HUES48 (cell line): ENCODE measurements around the gene E2F7.

Experiments used
- H3K27ac ChIP-seq: one replicate; pipeline ENCODE4 v1.7.0; 2013; ENCODE audit warnings: low read depth, low read length, inconsistent platforms
- H3K27me3 ChIP-seq: 2 replicates; pipeline ENCODE4 v1.6.1; 2013; ENCODE audit warnings: mild to moderate bottlenecking, low read length; ENCODE audit not compliant: control insufficient read depth, insufficient read depth
- H3K36me3 ChIP-seq: 2 replicates; pipeline ENCODE4 v1.6.1; 2013; ENCODE audit warnings: low read length; ENCODE audit not compliant: control insufficient read depth, insufficient read depth
- H3K4me1 ChIP-seq: 2 replicates; pipeline ENCODE4 v1.6.1; 2013; ENCODE audit warnings: mild to moderate bottlenecking, low read length; ENCODE audit not compliant: control insufficient read depth, insufficient read depth
- H3K4me3 ChIP-seq: 2 replicates; pipeline ENCODE4 v1.5.1; 2013; ENCODE audit warnings: mild to moderate bottlenecking, low read depth, low read length
- H3K9ac ChIP-seq: 2 replicates; pipeline ENCODE4 v1.6.1; 2013; ENCODE audit warnings: mild to moderate bottlenecking, low read depth, low read length, moderate library complexity
- H3K9me3 ChIP-seq: 2 replicates; pipeline ENCODE4 v1.6.1; 2013; ENCODE audit warnings: low read length; ENCODE audit not compliant: control insufficient read depth, insufficient read depth

The E2F7 gene

GRCh38 chr12:77062846-77063461, 2.4 kb downstream of the E2F7 start:
- Histone ChIP-seq H3K9ac (no peak overlapping the region), H3K9me3 (no peaks in the 10 kb centered on the region), H3K4me1 (peaks cover 14% of the 10 kb centered on the region), H3K27me3 (no peaks in the 10 kb centered on the region), H3K27ac (no peak overlapping the region), H3K4me3 (no peak overlapping the region), H3K36me3 (peaks cover 58% of the 10 kb centered on the region)

- Histone ChIP-seq H3K4me1 (peaks cover 14% of the 10 kb centered on the region), H3K4me3 (no peak overlapping the region), H3K36me3 (peaks cover 63% of the 10 kb centered on the region), H3K9ac (no peak overlapping the region), H3K9me3 (no peaks in the 10 kb centered on the region), H3K27ac (no peak overlapping the region), H3K27me3 (no peaks in the 10 kb centered on the region)
Measured at GRCh38 chr12:77062396-77062795, 3.0 kb downstream of the E2F7 start.

GRCh38 chr12:77060883-77061240, 4.5 kb downstream of the E2F7 start:
- H3K36me3 ChIP-seq, result peaks cover 78% of the 10 kb centered on the region
- H3K4me1 ChIP-seq, result peaks cover 7% of the 10 kb centered on the region
- no peak overlapping the region for H3K4me3 ChIP-seq
- H3K27me3 ChIP-seq, result no peaks in the 10 kb centered on the region
- H3K9ac ChIP-seq, result no peak overlapping the region
- no peak overlapping the region for H3K27ac ChIP-seq
- no peaks in the 10 kb centered on the region for H3K9me3 ChIP-seq

DNA sequence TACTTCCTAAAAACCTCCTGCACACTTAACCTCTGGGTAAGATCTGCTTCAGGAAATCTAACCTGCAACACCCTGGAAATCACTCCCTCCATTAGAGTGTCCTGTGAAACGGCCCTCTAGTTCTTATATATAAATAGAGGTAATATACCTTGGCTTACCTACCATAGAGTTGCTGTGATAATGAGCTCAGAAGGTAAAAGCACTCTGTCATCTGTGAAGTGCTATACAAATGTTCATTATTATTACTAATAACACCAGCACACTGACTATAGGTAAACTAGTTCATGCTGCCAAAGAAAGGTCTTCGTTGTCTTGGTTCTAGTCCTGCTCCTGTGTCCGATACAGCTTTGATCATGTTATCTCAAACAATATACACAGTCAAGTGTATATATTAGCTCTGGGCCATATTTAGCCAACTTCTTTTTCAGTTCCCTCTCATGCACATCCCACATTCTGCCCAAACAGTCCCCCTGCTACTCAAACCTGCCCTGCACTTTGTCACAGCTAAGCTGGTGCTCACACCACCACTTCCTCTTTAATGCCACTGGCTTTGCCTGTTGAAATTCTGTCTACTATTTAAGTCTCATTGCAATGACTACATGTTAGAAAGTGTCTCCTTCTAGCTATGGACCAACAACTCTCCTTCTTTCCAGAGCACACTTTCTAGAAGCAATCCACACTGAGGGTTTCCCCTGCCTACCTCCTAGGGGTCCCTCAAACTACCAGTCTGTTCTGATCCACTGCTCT, 5.1 kb downstream of the E2F7 start:
- Histone ChIP-seq H3K4me3 (no peak overlapping the region), H3K36me3 (peaks cover 83% of the 10 kb centered on the region), H3K27ac (no peak overlapping the region), H3K9ac (no peak overlapping the region), H3K9me3 (no peaks in the 10 kb centered on the region), H3K4me1 (peaks cover 7% of the 10 kb centered on the region), H3K27me3 (no peaks in the 10 kb centered on the region)

DNA sequence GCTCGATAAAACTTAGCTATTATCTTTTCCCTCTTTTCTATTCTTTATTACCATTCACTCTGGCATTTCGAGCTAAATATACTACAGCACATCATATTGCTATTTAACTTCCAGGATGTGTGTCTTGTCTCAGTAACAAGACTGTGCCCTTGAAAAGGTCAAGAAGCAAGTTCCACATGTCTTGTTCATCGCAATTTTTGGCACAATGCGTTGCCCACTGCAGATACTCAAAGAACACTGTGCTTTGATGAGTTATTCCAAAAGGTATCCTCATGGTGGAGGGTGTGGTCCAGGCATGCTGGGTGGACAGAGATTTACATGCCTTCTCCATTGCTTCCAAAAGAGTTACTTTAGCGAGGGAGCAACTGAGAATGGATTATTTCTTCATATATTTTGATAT, 6.6 kb downstream of the E2F7 start:
- H3K4me1 ChIP-seq, result peaks cover 4% of the 10 kb centered on the region
- H3K36me3 ChIP-seq, result peaks cover 96% of the 10 kb centered on the region
- no peaks in the 10 kb centered on the region for H3K9me3 ChIP-seq
- H3K27ac ChIP-seq, result no peak overlapping the region
- no peak overlapping the region for H3K4me3 ChIP-seq
- no peaks in the 10 kb centered on the region for H3K27me3 ChIP-seq
- H3K9ac ChIP-seq, result no peak overlapping the region

DNA sequence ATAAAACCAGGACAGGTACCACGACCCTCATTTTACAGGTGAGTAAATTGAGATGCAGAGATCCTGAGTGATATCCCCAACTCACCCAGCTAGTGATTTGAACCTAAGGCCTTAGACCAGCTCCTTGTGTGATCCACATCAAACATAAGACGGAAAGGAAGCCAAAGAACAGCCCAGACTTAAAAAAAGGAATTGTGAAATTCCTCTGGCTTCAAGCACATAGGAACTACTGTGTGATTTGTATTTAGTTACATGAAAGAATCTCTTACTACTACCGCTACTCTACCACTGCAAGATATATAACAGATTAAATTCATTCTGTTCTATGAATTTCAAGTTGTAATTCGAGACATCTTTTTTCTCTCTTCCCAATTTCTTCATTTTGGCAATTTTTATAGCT, 10.5 kb downstream of the E2F7 start:
- Histone ChIP-seq H3K27me3 (no peaks in the 10 kb centered on the region), H3K4me3 (no peak overlapping the region), H3K4me1 (no peaks in the 10 kb centered on the region), H3K9ac (no peak overlapping the region), H3K36me3 (peaks cover 88% of the 10 kb centered on the region), H3K9me3 (no peaks in the 10 kb centered on the region), H3K27ac (no peak overlapping the region)

DNA sequence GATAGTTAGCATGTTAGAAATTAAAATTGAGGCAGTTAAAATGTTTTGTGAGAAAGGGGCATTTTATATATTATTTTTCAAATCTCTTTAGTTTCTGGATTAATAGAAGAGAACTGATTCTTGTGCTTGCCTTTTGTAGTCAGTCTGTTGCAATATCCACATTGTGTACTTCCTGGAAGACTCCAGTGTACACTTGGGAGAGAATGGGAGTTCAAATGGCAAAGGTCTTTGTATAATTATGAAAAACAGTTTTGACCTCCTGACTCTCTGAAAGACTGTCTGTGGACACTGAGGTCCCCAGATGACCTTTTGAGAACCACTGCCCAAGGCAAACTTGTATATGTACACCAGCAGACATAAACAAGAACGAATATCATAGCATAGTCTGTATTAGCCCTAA, 12.1 kb downstream of the E2F7 start:
- Histone ChIP-seq H3K36me3 (peaks cover 91% of the 10 kb centered on the region), H3K4me3 (no peak overlapping the region), H3K4me1 (no peaks in the 10 kb centered on the region)

DNA sequence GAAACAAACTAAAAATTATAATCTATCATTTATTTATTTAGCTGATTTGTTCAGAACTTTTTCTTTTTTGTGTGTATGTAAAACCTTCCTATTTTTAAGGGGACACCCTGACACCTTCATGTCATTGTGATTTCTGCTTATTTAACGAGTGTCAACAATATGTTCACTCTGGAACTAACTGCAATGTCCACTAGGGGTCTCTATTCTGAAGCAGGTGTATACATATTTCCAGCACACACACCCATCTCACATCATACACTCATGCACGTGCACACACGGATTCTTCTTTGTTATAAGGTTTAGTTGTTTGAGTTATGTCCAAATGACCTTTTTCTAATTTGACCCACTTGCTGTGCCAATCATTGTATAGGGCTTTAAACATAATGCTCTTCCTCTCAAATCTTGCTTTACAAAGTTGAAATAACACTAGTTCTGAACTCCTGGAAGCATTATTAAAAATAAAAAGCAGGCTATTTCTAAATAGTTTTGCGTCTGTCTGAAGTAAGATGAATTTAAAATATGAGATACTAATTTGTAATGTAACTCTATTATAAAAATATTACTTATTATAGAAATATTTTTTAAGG, 15.5 kb downstream of the E2F7 start:
- Histone ChIP-seq H3K27ac (no peak overlapping the region), H3K9ac (no peak overlapping the region), H3K4me1 (no peaks in the 10 kb centered on the region), H3K36me3 (peaks cover 92% of the 10 kb centered on the region), H3K27me3 (no peaks in the 10 kb centered on the region), H3K4me3 (no peak overlapping the region), H3K9me3 (no peaks in the 10 kb centered on the region)

More for the DNA sequence above, 12.1 kb downstream of the E2F7 start:
- Histone ChIP-seq H3K27me3 (no peaks in the 10 kb centered on the region), H3K27ac (no peak overlapping the region), H3K9ac (no peak overlapping the region), H3K9me3 (no peaks in the 10 kb centered on the region)

- no peaks in the 10 kb centered on the region for H3K9me3 ChIP-seq
- peaks cover 92% of the 10 kb centered on the region for H3K36me3 ChIP-seq
- H3K9ac ChIP-seq, result no peak overlapping the region
- H3K4me1 ChIP-seq, result no peaks in the 10 kb centered on the region
- no peak overlapping the region for H3K4me3 ChIP-seq
- H3K27ac ChIP-seq, result no peak overlapping the region
- no peaks in the 10 kb centered on the region for H3K27me3 ChIP-seq
Measured at GRCh38 chr12:77047341-77048109, 17.8 kb downstream of the E2F7 start.

GRCh38 chr12:77046468-77046867, 18.9 kb downstream of the E2F7 start:
- Histone ChIP-seq H3K9me3 (no peaks in the 10 kb centered on the region), H3K36me3 (peaks cover 92% of the 10 kb centered on the region), H3K9ac (no peak overlapping the region), H3K4me1 (no peaks in the 10 kb centered on the region), H3K4me3 (no peak overlapping the region), H3K27ac (no peak overlapping the region), H3K27me3 (no peaks in the 10 kb centered on the region)

- Histone ChIP-seq H3K36me3 (peaks cover 97% of the 10 kb centered on the region), H3K4me3 (no peak overlapping the region)
Measured at GRCh38 chr12:77045183-77045582, 20.2 kb downstream of the E2F7 start.

More at GRCh38 chr12:77045183-77045582, 20.2 kb downstream of the E2F7 start:
- H3K27me3 ChIP-seq, result no peaks in the 10 kb centered on the region
- no peaks in the 10 kb centered on the region for H3K4me1 ChIP-seq
- no peaks in the 10 kb centered on the region for H3K9me3 ChIP-seq
- H3K27ac ChIP-seq, result no peak overlapping the region
- H3K9ac ChIP-seq, result no peak overlapping the region
